NCI-H1436 treated with DMSO at 0.1 percent for 48 hours (cell line): Measurements from ENCODE around the gene GRIK5.
"Not testable (repeated sequence)": the region's sequence is repeated elsewhere in the genome, so short reads cannot be mapped to it uniquely, and the experiment has no call there.

Source experiments
- DNase-seq: peaks from one replicate; lab custom pipeline; 2025; lab: John Stamatoyannopoulos, UW

The GRIK5 gene

GRCh38 chr19:42010245-42011126 lies 59.5 kb downstream of the GRIK5 start:
- DNase-seq, result no peak

GRCh38 chr19:42006569-42006968 lies 63.4 kb downstream of the GRIK5 start:
- DNase-seq, result no peak

GRCh38 chr19:42005504-42005903 lies 64.5 kb downstream of the GRIK5 start:
- no peak for DNase-seq

GRCh38 chr19:42003506-42004294 lies 66.3 kb downstream of the GRIK5 start:
- DNase-seq, result no peak

- no peak for DNase-seq
These were observed 70.2 kb downstream of the GRIK5 start for GRCh38 chr19:41999878-42000208.

- DNase-seq, result no peak
These were observed 70.7 kb downstream of the GRIK5 start for GRCh38 chr19:41999071-41999877.

- no peak for DNase-seq
These were observed 71.6 kb downstream of the GRIK5 start for GRCh38 chr19:41998246-41999020.

- no peak for DNase-seq
These were observed 72.2 kb downstream of the GRIK5 start for GRCh38 chr19:41997851-41998229.

GRCh38 chr19:41997121-41997850 lies 72.7 kb downstream of the GRIK5 start:
- DNase-seq, result no peak

- DNase-seq, result no peak
These were observed 73.8 kb downstream of the GRIK5 start for GRCh38 chr19:41995959-41996797.

- DNase-seq, result no peak
These were observed 74.7 kb downstream of the GRIK5 start for GRCh38 chr19:41994994-41995958.

- DNase-seq, result no peak
These were observed 75.5 kb downstream of the GRIK5 start for GRCh38 chr19:41994521-41994971.

GRCh38 chr19:41993612-41994483 lies 76.2 kb downstream of the GRIK5 start, which contains the start of gene ATP1A3:
Gene ATP1A3, minus strand, starts transcription at chr19:41994230. Its CDS starts 154 bp downstream, at chr19:41994076.
- no peak for DNase-seq

- DNase-seq, result not testable (repeated sequence)
These were observed 78.0 kb downstream of the GRIK5 start for GRCh38 chr19:41991925-41992569.

- DNase-seq, result no peak
These were observed 79.0 kb downstream of the GRIK5 start for GRCh38 chr19:41991025-41991424.

GRCh38 chr19:41990615-41991014 lies 79.4 kb downstream of the GRIK5 start:
- DNase-seq, result no peak

GRCh38 chr19:41990028-41990427 lies 80.0 kb downstream of the GRIK5 start:
- DNase-seq, result no peak
